Posterior vena cava (tissue), 2 donors: ENCODE results near the gene TANGO6. TPM values are rescaled to one million over a fixed set of nuclear protein-coding genes. Genes with fewer than 3 reads are reported as not detected.

ENCODE experiments used
- DNase-seq: peaks from one replicate; pipeline ENCODE4 v3.0.0-alpha.2; 2020; ENCODE audit warnings: low spot score
- intact Hi-C, 2 donors: fragments of 100-400 bp; cut with DNase I; formaldehyde crosslinking; loops; one replicate each; pipeline versions ENCODE4 v1.14.1 to v1.14.2; 2022 to 2023
- total RNA-seq, 2 donors: library from RNA; stranded (reverse); fragmentation: NEBNext Ultra II Directional; extraction: Animal tissue kit (Norgen Biotek cat#: 25700); gene quantifications; one replicate each; pipeline ENCODE4 v1.2.1, GENCODE V29; 2021
- donor health status: DM: yes; HTN: yes; CAD: no.
- donor health status: DM: yes; HTN: yes; CAD: no.

TANGO6 gene
- total RNA-seq, 2 donors from 2014 or later: 16.9 to 22.2 TPM

GRCh38 chr16:69064124-69064763 is 220.9 kb downstream of the TANGO6 start:
- no peak for DNase-seq
- intact Hi-C loops: no loop called here

- no peak for DNase-seq
- intact Hi-C loops: no loop called here
These were observed 221.5 kb downstream of the TANGO6 start for GRCh38 chr16:69064764-69065313.

GRCh38 chr16:69069504-69069903 is 226.2 kb downstream of the TANGO6 start:
- DNase-seq: no peak
- intact Hi-C loops: no loop called here

- DNase-seq: no peak
- intact Hi-C loops: no loop called here
These were observed 227.7 kb downstream of the TANGO6 start for GRCh38 chr16:69071036-69071435.

- DNase-seq: no peak
- intact Hi-C loops: no loop called here
These were observed 229.3 kb downstream of the TANGO6 start for GRCh38 chr16:69072640-69072974.

- intact Hi-C loops: no loop called here
- no peak for DNase-seq
These were observed 229.9 kb downstream of the TANGO6 start for GRCh38 chr16:69073181-69073702.

- intact Hi-C loops: no loop called here
- DNase-seq: no peak
These were observed 233.9 kb downstream of the TANGO6 start for GRCh38 chr16:69077251-69077650.

- no peak for DNase-seq
- intact Hi-C loops: no loop called here
These were observed 234.7 kb downstream of the TANGO6 start for GRCh38 chr16:69078073-69078472.

- DNase-seq: no peak
- intact Hi-C loops: no loop called here
These were observed 236.4 kb downstream of the TANGO6 start for GRCh38 chr16:69079697-69080096.

- DNase-seq: no peak
- intact Hi-C loops: no loop called here
These were observed 240.1 kb downstream of the TANGO6 start for GRCh38 chr16:69083306-69083941.

GRCh38 chr16:69084289-69084688 is 241.0 kb downstream of the TANGO6 start:
- intact Hi-C loops: no loop called here
- no peak for DNase-seq

- intact Hi-C loops: no loop called here
- DNase-seq: no peak
These were observed 241.8 kb downstream of the TANGO6 start for GRCh38 chr16:69085032-69085695.

GRCh38 chr16:69087161-69087581 is 243.8 kb downstream of the TANGO6 start:
- intact Hi-C loops: no loop called here
- peak; percentile 48 for DNase-seq

GRCh38 chr16:69088684-69089083 is 245.4 kb downstream of the TANGO6 start:
- intact Hi-C loops: no loop called here
- no peak for DNase-seq

GRCh38 chr16:69089091-69089910 is 246.0 kb downstream of the TANGO6 start:
- intact Hi-C loops: no loop called here
- DNase-seq: no peak

GRCh38 chr16:69093974-69094373 is 250.6 kb downstream of the TANGO6 start:
- intact Hi-C loops: no loop called here
- no peak for DNase-seq

GRCh38 chr16:69094501-69094900 is 251.2 kb downstream of the TANGO6 start:
- intact Hi-C loops: no loop called here
- DNase-seq: no peak

GRCh38 chr16:69095193-69095592 is 251.9 kb downstream of the TANGO6 start:
- intact Hi-C loops: no loop called here

GRCh38 chr16:69100071-69100691 is 256.9 kb downstream of the TANGO6 start:
- intact Hi-C loops: no loop called here
- DNase-seq: no peak

More at GRCh38 chr16:69095193-69095592, 251.9 kb downstream of the TANGO6 start:
- no peak for DNase-seq
